Heart right ventricle (tissue), 16 donors: ENCODE measurements around the gene GGT6. TPM values are rescaled to one million over a fixed set of nuclear protein-coding genes. Genes with fewer than 3 reads are reported as not detected.
A peak's percentile ranks its signal among the peaks of the same experiment; 100 is the strongest.

ENCODE experiments used
- ATAC-seq, 8 donors: fragments of 200-7000 bp; cut with Tn5 transposase; one replicate each; pipeline ENCODE4 v1.9.1; 2020; ENCODE audit warnings: mild to moderate bottlenecking in 8 of 8, moderate library complexity in 8 of 8, moderate number of reproducible peaks in 1 of 8
- DNase-seq, 2 donors: peaks; one replicate each; pipeline ENCODE4 v3.0.0-alpha.2; 2020
- H3K27ac ChIP-seq, 10 donors: fragments of 200-600 bp; sonication (generic) in 2 of 10; one replicate each; pipeline versions ENCODE4 v1.5.0 to v1.8.0; 2020 to 2022; ENCODE audit warnings: mild to moderate bottlenecking in 3 of 10
- H3K27me3 ChIP-seq, 7 donors: fragments of 200-600 bp; one replicate each; pipeline ENCODE4 v1.8.0; 2021 to 2022; ENCODE audit warnings: mild to moderate bottlenecking in 2 of 7
- H3K36me3 ChIP-seq, 9 donors: fragments of 200-600 bp; sonication (generic) in 1 of 9; one replicate each; pipeline versions ENCODE4 v1.5.0 to v1.8.0; 2020 to 2022; ENCODE audit warnings: mild to moderate bottlenecking in 2 of 9
- H3K4me1 ChIP-seq, 9 donors: fragments of 200-600 bp; sonication (generic) in 1 of 9; one replicate each; pipeline versions ENCODE4 v1.5.0 to v1.8.0; 2020 to 2022; ENCODE audit warnings: mild to moderate bottlenecking in 4 of 9
- H3K4me3 ChIP-seq, 10 donors: fragments of 200-600 bp; sonication (generic) in 2 of 10; one replicate each; pipeline versions ENCODE4 v1.5.0 to v1.8.0; 2020 to 2022; ENCODE audit warnings: mild to moderate bottlenecking in 7 of 10, moderate library complexity in 2 of 10
- H3K9me3 ChIP-seq, 11 donors: fragments of 200-600 bp in 10 of 11; sonication (generic) in 2 of 11; one replicate each; pipeline versions ENCODE4 v1.5.0 to v1.8.0; 2013 to 2022; ENCODE audit warnings: mild to moderate bottlenecking in 2 of 11, control low read depth in 1 of 11, moderate library complexity in 1 of 11
- CTCF ChIP-seq, 9 donors: fragments of 200-600 bp; sonication (generic) in 2 of 9; IDR thresholded peaks; one replicate each; pipeline versions ENCODE4 v1.5.0 to v1.8.0; 2021 to 2022; ENCODE audit warnings: antibody characterized with exemption in 9 of 9, mild to moderate bottlenecking in 5 of 9, moderate library complexity in 1 of 9
- WGBS, 2 donors: extraction: QIAGEN DNeasy Blood & Tissue Kit; methylation state at CpG; one replicate each; pipeline ENCODE4 v1.1.7; 2013; ENCODE audit warnings: inconsistent platforms in 1 of 2; 5-methylcytosine and 5-hydroxymethylcytosine counted together
- intact Hi-C, 10 donors: fragments of 100-400 bp; cut with DNase I; formaldehyde crosslinking; loops; one replicate each; pipeline versions ENCODE4 v1.11.1 to v1.14.2; 2022
- polyA plus RNA-seq, 2 donors: library from polyadenylated mRNA; stranded (reverse); fragments of 200-250 nt; gene quantifications; one replicate each; pipeline ENCODE4 v1.2.3, GENCODE V29; 2013
- total RNA-seq, 10 donors: library from RNA; stranded (reverse); fragmentation: NEBNext Ultra II Directional in 3 of 10; extraction: Animal tissue kit (Norgen Biotek cat#: 25700) in 3 of 10; gene quantifications; one replicate each; pipeline versions ENCODE4 v1.2.1 to v1.2.4, GENCODE V29; 2021 to 2023
- donor health status: Arrhythmogenic right ventricular cardiomyopathy.
- donor health status: ischemic (EF 13 %, LVEDD 7.1; RV severe dilation, severe dysfunction).
- donor health status: healthy with polysubstance abuse.
- donor health status: DM: no; HTN: yes; CAD: no.
- donor health status: DM: no; HTN: no; CAD: no.
- donor health status: ischemic (EF 25% LVEDD 6.9; RV normal size, moderate dysfunction).
- donor health status: ischemic (EF 25% LVEDD 5.7; RV mildly dilated, moderate dysfunction).
- donor health status: healthy.
- donor health status: DM: yes; HTN: yes; CAD: no.
- donor health status: Ischemic cardiomyopathy.
- donor health status: ischemic (EF 35%, LVEDD 5.7; RV mildly dilated, moderate dysfunction).
- donor health status: nonischemic (EF 11% LVEDD 7.7; RV severe dilation, severe dysfunction).
- donor health status: DM: yes; HTN: yes; CAD: no.
- donor health status: PGD.
- donor health status: ischemic (EF 29% LVEDD 5.4; RV normal size, mild dysfunction).
- donor health status: nonischemic (EF 23%, LVEDD 6.1; RV moderate dilation, normal function).

GGT6 gene
- total and polyA plus RNA-seq, 12 donors, result 0.03 to 0.19 (median 0.12) TPM; not detected in 6

DNA sequence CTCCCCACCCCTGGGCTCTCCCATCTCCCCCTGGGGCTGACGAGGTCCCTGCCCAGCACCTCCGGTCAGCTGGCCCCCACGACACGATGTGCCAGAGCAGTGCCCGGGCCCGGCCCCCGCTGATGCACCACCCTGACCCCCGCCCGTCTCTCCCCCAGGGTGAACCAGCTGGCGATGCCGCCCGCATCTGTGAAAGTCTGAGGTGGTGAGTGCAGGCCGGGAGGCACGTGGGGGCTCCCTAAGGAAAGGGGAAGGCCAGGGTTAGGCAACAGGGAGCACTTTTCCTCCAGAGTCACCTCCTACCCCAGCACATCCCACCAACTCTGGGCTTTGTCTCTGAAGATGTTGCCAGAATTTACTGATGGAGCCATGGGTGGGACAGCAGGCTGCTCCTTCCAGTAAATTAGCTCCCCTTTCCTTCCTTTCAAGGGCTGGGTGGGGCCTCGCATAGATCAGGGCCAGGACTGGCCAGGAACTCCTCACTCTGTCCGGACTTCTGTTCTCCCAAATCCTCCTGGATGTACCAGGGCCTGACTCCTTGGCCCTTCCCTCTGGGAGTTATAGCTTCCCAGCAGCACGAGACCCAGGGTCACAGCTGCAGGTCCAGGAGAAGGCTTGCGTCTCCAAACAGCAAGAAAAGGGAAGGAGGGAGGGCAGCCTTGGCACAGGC lies 23.5 kb downstream of the GGT6 start:
- H3K36me3 ChIP-seq, result peaks cover 0 to 45% (median 11%) of the 10 kb centered on the region in 9 donors
- ATAC-seq (peak; percentile 10 to 54 (median 40)), DNase-seq (peak in 1 of 2 donors; percentile 44)
- peak overlapping the region; percentile 27 to 88 (median 77) for H3K27ac ChIP-seq
- no peak for TF ChIP-seq CTCF (IDR thresholded peaks at IDR 0.05)
- H3K9me3 ChIP-seq, result no peaks in the 10 kb centered on the region
- H3K4me1 ChIP-seq, result peaks cover 25 to 100% (median 79%) of the 10 kb centered on the region in 9 donors
- 35 to 49% methylated on average over 18 of the region's 18 CpGs for WGBS, 2 donors
- H3K27me3 ChIP-seq, result no peaks in the 10 kb centered on the region
- peak overlapping the region in 6 of 10 donors; percentile 8 to 25 (median 13) for H3K4me3 ChIP-seq
- intact Hi-C loops, result loop anchor here in 4 of 10 donors (5.0 to 10.0 kb wide), 3 partner anchors 40 to 115 kb away; partner anchors contain the start of gene SPNS2 (in 1 of the 4)

DNA sequence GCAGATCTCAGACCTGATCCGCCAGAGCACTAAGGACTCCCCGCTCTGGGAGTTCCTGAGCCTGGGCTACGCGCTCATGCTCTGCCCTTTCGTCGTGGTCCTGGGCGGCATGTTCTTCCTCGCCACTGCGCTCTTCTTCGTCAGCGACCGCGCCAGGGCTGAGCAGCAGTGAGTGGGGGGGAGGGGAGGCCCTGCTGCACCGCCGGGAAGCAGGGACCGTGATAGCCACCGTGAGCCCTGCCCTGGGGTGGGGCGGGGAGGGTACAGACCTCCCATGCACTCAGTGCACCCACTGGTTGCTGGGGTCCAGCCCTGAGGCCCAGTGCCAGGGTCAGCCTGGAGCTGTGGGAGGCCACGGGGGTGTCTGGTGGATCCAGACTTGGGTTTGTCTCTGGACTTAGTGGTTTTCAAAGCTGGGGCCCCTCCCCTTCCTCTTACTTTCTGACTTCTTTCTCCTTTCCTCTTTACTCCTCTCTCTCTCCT lies 24.1 kb downstream of the GGT6 start:
- peaks cover 25 to 100% (median 79%) of the 10 kb centered on the region in 9 donors for H3K4me1 ChIP-seq
- peaks cover 0 to 40% (median 11%) of the 10 kb centered on the region in 9 donors for H3K36me3 ChIP-seq
- H3K27ac ChIP-seq, result peak overlapping the region; percentile 27 to 88 (median 77)
- peak overlapping the region in 6 of 10 donors; percentile 8 to 25 (median 13) for H3K4me3 ChIP-seq
- no peak for DNase-seq
- H3K9me3 ChIP-seq, result no peaks in the 10 kb centered on the region
- TF ChIP-seq CTCF (IDR thresholded peaks at IDR 0.05), result no peak
- no peaks in the 10 kb centered on the region for H3K27me3 ChIP-seq
- 24 to 37% methylated on average over 19 of the region's 19 CpGs for WGBS, 2 donors
- peak in 5 of 8 donors; percentile 3 to 20 (median 11) for ATAC-seq
- intact Hi-C loops, result loop anchor here in 4 of 10 donors (5.0 to 10.0 kb wide), 3 partner anchors 39 to 114 kb away; partner anchors contain the start of gene SPNS2 (in 1 of the 4)

DNA sequence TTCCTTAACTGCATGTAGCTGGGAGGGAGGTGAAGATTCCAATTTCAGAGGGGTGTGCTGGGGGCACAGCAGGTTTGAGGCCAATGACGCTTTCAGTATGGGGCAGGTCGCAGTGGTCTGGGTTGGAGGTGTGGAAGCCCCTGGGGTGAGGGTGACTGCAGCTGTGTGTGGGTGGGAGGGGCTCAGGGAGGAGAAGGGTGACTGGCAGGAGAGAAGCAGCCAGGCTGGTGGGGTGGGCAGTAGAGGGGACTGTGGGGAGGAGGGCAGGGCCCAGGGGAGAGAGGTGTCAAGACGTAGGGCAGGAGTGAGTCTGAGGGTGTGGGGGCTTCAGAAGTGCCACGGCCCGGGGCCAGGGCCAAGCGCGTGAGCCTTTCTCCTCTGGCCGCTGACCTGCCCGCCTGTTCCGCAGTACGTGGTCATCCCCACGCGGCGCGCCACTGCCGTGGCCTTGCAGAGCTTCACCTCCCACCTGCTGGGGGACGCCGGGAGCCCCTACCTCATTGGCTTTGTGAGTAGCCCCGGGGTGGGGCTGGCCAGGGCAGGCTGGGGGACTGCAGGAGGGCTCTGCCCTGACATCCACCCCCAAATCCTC lies 24.6 kb downstream of the GGT6 start:
- WGBS, 2 donors, result 58 to 62% methylated on average over 19 of the region's 19 CpGs
- Histone ChIP-seq H3K27ac (peak overlapping the region in 8 of 10 donors; percentile 66 to 88 (median 78)), H3K36me3 (peaks cover 0 to 34% (median 11%) of the 10 kb centered on the region in 9 donors), H3K27me3 (no peaks in the 10 kb centered on the region), H3K9me3 (no peaks in the 10 kb centered on the region), H3K4me3 (peak overlapping the region in 4 of 10 donors; percentile 8 to 25 (median 13)), H3K4me1 (peaks cover 20 to 100% (median 79%) of the 10 kb centered on the region in 9 donors)
- intact Hi-C loops, result loop anchor here in 4 of 10 donors (5.0 to 10.0 kb wide), 3 partner anchors 38 to 113 kb away; partner anchors contain the start of gene SPNS2 (in 1 of the 4)
- no peak for TF ChIP-seq CTCF (IDR thresholded peaks at IDR 0.05)
- DNase-seq, result no peak
- ATAC-seq, result peak in 1 of 8 donors; percentile 1
